OCI-LY1 (cell line): Measurements from ENCODE around the gene LPCAT3.

Experiments used
- H2AFZ ChIP-seq: fragments of 200-600 bp; sonication (generic), shearing (Covaris generic); 2 replicates; pipeline ENCODE4 v1.6.0; 2014; ENCODE audit warnings: antibody characterized with exemption, mild to moderate bottlenecking, low read length
- H3F3A ChIP-seq: fragments of 200-600 bp; sonication (generic), shearing (Covaris generic); 2 replicates; pipeline ENCODE4 v1.6.0; 2014; ENCODE audit warnings: mild to moderate bottlenecking, antibody characterized with exemption, low read length, moderate library complexity; ENCODE audit not compliant: insufficient read depth
- H3K27ac ChIP-seq: fragments of 200-600 bp; sonication (generic); 2 replicates; pipeline ENCODE4 v1.5.1; 2014; ENCODE audit warnings: low read length, mixed run types, mild to moderate bottlenecking, low read depth; ENCODE audit not compliant: poor library complexity, severe bottlenecking
- H3K27me3 ChIP-seq: fragments of 200-600 bp; sonication (generic); 2 replicates; pipeline ENCODE4 v1.6.0; 2014; ENCODE audit warnings: antibody characterized with exemption, mild to moderate bottlenecking, low read length, moderate library complexity; ENCODE audit not compliant: insufficient read depth
- H3K36me3 ChIP-seq: fragments of 200-600 bp; sonication (generic); 2 replicates; pipeline ENCODE4 v1.6.1; 2014; ENCODE audit warnings: mild to moderate bottlenecking, antibody characterized with exemption, low read length, moderate library complexity, mixed read lengths; ENCODE audit not compliant: insufficient read depth
- H3K4me1 ChIP-seq: fragments of 200-600 bp; sonication (generic); 2 replicates; pipeline ENCODE4 v1.5.1; 2014; ENCODE audit warnings: mild to moderate bottlenecking, low read length, moderate library complexity; ENCODE audit not compliant: insufficient read depth, severe bottlenecking
- H3K4me2 ChIP-seq: fragments of 200-600 bp; sonication (generic), shearing (Covaris generic); 2 replicates; pipeline ENCODE4 v1.6.1; 2014; ENCODE audit warnings: low read length
- H3K4me3 ChIP-seq: fragments of 200-600 bp; sonication (generic); 2 replicates; pipeline ENCODE4 v1.5.1; 2014; ENCODE audit warnings: low read length, low read depth, mild to moderate bottlenecking, mixed read lengths; ENCODE audit not compliant: poor library complexity, severe bottlenecking
- H3K79me2 ChIP-seq: fragments of 200-600 bp; shearing (Covaris generic); 2 replicates; pipeline ENCODE4 v1.6.1; 2016; ENCODE audit warnings: mixed run types, low read length, mixed read lengths; ENCODE audit not compliant: insufficient read depth
- H3K9ac ChIP-seq: fragments of 200-600 bp; sonication (generic), shearing (Covaris generic); 2 replicates; pipeline ENCODE4 v1.6.1; 2014; ENCODE audit warnings: mild to moderate bottlenecking, low read length, mixed read lengths
- H3K9me2 ChIP-seq: fragments of 200-600 bp; sonication (generic), shearing (Covaris generic); 2 replicates; pipeline ENCODE4 v1.6.1; 2014; ENCODE audit warnings: low read depth, mild to moderate bottlenecking, low read length, mixed read lengths
- H3K9me3 ChIP-seq: fragments of 200-600 bp; shearing (Covaris generic); 2 replicates; pipeline ENCODE4 v1.6.1; 2014; ENCODE audit warnings: low read length, mixed read lengths
- H4K20me1 ChIP-seq: fragments of 200-600 bp; sonication (generic), shearing (Covaris generic); 2 replicates; pipeline ENCODE4 v1.6.0; 2016; ENCODE audit warnings: mild to moderate bottlenecking, low read length; ENCODE audit not compliant: insufficient read depth
- CTCF ChIP-seq: fragments of 200-600 bp; sonication (generic), shearing (Covaris generic); IDR thresholded peaks from 2 replicates; pipeline ENCODE4 v1.5.1; 2017; ENCODE audit warnings: mild to moderate bottlenecking, antibody characterized with exemption, low read length, moderate library complexity, mixed read lengths
- EZH2 ChIP-seq: fragments of 200-600 bp; sonication (generic), shearing (Covaris generic); IDR thresholded peaks from 2 replicates; pipeline ENCODE4 v1.8.0; 2017; ENCODE audit warnings: borderline replicate concordance, mixed run types, mild to moderate bottlenecking, antibody characterized with exemption, low read length, moderate library complexity, mixed read lengths

LPCAT3 gene

GRCh38 chr12:7035463-7035862 is 17.2 kb upstream of the LPCAT3 start:
- Histone ChIP-seq H3K27ac (no peak overlapping the region), H3K36me3 (no peaks in the 10 kb centered on the region), H3K79me2 (no peaks in the 10 kb centered on the region), H3K9ac (no peak overlapping the region), H2AFZ (no peak overlapping the region), H3K4me2 (no peak overlapping the region), H3K27me3 (no peaks in the 10 kb centered on the region; the same call in 1 of the 2 replicates), H3F3A (no peaks in the 10 kb centered on the region), H3K4me3 (no peak overlapping the region), H3K9me2 (no peaks in the 10 kb centered on the region), H4K20me1 (no peaks in the 10 kb centered on the region), H3K9me3 (no peaks in the 10 kb centered on the region), H3K4me1 (no peaks in the 10 kb centered on the region)
- no peak for TF ChIP-seq CTCF
- no peak for TF ChIP-seq EZH2

DNA sequence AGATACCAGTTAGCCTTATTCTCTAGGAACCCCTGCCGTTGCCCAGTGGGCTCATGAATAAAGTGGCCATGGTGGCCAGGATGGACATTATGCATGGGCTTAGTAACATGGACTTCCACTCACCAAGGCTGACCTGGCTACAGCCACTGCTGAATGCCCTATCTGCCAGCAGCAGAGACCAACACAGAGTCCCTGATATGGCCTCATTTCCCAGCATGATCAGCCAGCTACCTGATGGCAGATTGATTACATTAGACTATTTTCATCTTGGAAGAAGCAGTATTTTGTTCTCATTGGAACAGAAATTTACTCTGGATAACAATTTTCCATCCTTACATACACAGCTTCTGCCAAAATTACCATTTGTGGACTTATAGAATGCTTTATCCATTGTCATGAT is 16.2 kb upstream of the LPCAT3 start:
- no peaks in the 10 kb centered on the region; the same call in 1 of the 2 replicates for H3K27me3 ChIP-seq
- H3K4me3 ChIP-seq = no peak overlapping the region
- no peak overlapping the region for H3K9ac ChIP-seq
- H3K4me2 ChIP-seq = no peak overlapping the region
- H3K4me1 ChIP-seq = no peaks in the 10 kb centered on the region
- H4K20me1 ChIP-seq = no peaks in the 10 kb centered on the region
- no peaks in the 10 kb centered on the region for H3K9me3 ChIP-seq
- TF ChIP-seq CTCF = no peak
- TF ChIP-seq EZH2 = no peak
- H3K9me2 ChIP-seq = no peaks in the 10 kb centered on the region
- no peaks in the 10 kb centered on the region for H3F3A ChIP-seq
- H2AFZ ChIP-seq = no peak overlapping the region
- H3K27ac ChIP-seq = no peak overlapping the region
- H3K79me2 ChIP-seq = no peaks in the 10 kb centered on the region
- H3K36me3 ChIP-seq = no peaks in the 10 kb centered on the region

DNA sequence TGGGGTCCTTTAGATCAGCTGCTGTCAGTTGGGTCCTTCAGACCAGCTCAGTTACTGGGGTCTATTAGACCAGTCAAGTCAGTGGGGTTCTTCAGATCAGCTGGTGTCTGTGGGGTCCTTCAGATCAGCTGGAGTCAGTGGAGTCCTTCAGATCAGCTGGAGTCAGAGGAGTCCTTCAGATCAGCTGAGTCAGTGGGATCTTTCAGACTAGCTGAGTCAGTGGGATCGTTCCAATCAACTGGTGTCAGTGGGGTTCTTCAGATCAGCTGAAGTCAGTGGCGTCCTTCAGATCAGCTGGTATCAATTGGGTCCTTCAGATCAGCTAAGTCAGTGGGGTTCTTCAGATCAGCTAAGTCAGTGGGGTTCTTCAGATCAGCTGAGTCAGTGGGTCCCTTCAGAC is 14.7 kb upstream of the LPCAT3 start:
- Histone ChIP-seq H3K9me2 (no peaks in the 10 kb centered on the region), H3K4me2 (no peak overlapping the region), H3K9me3 (no peaks in the 10 kb centered on the region), H3K4me3 (no peak overlapping the region), H2AFZ (no peak overlapping the region), H3K27me3 (no peaks in the 10 kb centered on the region), H4K20me1 (no peaks in the 10 kb centered on the region), H3K4me1 (no peaks in the 10 kb centered on the region), H3K36me3 (no peaks in the 10 kb centered on the region), H3K9ac (no peak overlapping the region), H3K27ac (no peak overlapping the region), H3F3A (no peaks in the 10 kb centered on the region), H3K79me2 (no peaks in the 10 kb centered on the region)
- TF ChIP-seq EZH2 (no peak), CTCF (no peak)
